ENCODE results near the gene IL1RN.

IL1RN gene

DNA sequence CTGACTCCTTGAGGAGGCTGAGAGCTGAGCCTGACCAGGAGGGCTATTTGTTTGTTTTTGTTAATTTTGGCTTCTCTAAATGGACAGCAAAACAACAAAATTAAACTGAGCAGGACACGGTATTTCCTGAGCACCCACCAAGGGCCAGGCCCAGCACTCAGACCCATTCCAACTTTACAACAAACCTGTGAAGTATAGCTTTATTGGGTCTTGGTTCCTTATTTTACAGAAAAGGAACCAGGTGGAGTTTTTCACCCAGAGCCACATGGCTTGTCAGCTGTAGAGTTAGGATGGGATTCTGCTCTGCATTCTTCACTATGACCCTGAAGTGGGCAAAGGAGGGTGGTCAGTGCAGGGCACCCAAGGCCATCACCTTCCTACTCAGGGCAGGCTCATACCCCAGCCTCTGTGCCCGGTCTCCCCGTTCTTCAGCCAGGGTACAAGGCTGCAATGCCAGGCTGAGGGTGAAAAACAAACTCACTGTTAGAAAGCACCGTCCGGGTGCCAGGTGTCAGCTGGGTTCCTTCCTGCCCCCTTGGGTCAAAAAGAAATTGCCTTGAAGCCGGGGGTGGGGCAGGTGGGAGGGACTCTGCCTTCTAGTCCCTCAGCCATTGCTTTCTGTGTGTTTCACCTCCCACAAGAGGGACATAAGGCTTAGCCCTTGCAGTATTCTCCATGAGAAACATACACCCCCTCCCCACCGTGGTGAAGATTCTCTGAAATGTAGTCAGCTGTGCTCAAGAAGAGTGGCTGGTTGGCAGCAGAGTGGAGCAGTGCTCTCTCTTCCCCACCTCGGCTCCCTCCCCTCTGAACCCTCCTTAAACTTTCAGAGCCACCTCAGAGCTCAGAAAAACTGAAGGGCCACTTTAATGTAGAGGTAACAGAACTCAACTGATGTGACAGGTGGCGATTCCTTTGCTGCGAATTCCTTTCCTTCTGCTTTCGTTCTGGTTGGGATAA lies 48.6 kb downstream of the IL1RN start:
- DNase-seq: no peak

GRCh38 chr2:113176696-113177355 lies 49.4 kb downstream of the IL1RN start:
- no peak for DNase-seq

DNA sequence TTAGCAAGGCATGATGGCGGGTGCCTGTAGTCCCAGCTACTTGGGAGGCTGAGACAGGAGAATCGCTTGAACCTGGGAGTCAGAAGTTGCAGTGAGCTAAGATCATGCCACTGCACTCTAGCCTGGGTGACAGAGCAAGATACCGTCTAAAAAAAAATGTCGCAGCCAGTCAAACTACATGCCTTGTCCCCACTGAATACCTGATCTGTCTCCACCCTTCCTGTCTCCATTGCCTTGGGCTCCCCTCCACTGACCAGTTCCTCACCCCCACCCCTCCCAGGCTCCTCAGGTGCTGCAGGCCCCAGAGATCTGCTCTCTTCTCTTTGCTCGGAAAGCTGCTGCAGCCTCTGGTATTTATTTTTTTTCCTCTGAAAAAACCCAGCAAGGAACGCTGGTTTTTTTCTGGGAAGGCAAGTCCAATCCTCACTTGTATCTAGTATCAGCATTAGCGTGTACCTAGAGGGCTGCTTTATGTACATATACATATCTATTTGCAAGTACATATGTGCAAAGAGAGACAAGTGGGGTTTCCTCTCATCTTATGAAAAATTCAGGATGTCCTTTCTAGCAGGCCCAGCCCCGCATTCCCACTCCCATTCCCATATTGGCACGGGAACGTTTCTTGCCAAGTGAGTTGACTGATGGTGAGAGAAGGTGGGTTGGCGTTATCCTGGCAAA lies 50.8 kb downstream of the IL1RN start:
- no peak for DNase-seq

DNA sequence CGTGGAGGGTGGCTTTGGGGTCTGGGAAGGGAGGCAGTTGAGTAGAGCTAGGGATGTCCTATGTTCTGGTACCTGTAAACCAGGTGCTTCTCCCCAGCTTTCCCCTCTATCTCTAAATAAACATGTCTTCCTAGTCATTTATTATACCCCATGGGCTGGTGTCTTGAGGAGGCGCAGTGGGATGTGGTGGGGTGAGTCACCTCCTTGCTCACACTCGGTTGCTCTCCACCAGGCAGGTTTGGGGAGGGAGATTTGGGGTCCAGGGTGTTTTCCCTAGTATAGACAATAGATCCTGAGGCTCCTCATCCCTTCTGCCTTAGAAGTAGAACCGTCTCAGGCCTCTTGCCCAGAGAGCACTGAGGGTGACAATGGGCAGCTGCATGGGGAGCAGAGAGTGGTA lies 51.5 kb downstream of the IL1RN start:
- no peak for DNase-seq

DNA sequence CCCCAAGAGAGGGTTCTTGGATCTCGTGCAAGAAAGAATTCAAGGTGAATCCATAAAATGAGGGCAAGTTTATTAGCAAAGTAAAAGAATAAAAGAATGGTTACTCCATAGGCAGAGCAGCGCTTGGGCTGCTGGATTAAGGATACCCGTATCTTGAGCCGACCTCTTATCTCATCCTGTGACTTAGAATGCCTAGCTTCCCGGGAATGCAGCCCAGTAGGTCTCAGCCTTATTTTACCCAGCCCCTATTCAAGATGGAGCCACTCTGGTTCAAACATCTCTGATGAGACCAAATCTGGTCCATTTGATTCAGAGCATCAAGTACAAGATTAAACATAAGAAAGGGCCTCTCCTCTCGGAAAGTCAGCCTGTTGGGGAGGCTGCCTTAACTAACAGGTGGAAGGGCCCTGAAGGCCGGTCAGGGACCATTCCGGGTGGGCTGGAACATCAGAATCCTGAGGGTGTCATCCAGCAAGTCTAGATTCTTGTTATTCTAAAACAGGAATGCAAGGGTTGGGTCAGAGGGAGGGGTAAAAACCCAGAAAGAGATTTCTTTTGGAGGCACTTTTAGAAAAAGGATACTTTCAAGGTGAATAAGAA lies 52.1 kb downstream of the IL1RN start:
- no peak for DNase-seq

GRCh38 chr2:113180131-113180946 lies 52.9 kb downstream of the IL1RN start:
- DNase-seq: no peak

GRCh38 chr2:113181258-113182051 lies 54.1 kb downstream of the IL1RN start:
- no peak for DNase-seq

GRCh38 chr2:113182471-113183260 lies 55.3 kb downstream of the IL1RN start:
- no peak for DNase-seq

- no peak for DNase-seq
Measured at GRCh38 chr2:113183264-113183663, 55.9 kb downstream of the IL1RN start.

Data from activated CD4-positive, alpha-beta T cell treated with anti-CD3 and anti-CD28 coated beads for 1 hour (primary cell).